HG02973 (cell line): ENCODE data around the gene ICAM1.

Source experiments
- ATAC-seq: cut with Tn5 transposase; IDR thresholded peaks from one replicate; pipeline ENCODE4 v1.9.1; 2021; ENCODE audit warnings: moderate library complexity; ENCODE audit not compliant: unreplicated experiment

The ICAM1 gene

GRCh38 chr19:10292206-10292788, 21.4 kb downstream of the ICAM1 start:
- ATAC-seq: peak; percentile 40

GRCh38 chr19:10292789-10293636, 22.1 kb downstream of the ICAM1 start:
- ATAC-seq: no peak

GRCh38 chr19:10293637-10294367, 22.9 kb downstream of the ICAM1 start:
- ATAC-seq: no peak

- ATAC-seq: no peak
Measured at GRCh38 chr19:10294368-10294697, 23.4 kb downstream of the ICAM1 start.

- ATAC-seq: no peak
Measured at GRCh38 chr19:10295305-10295846, 24.5 kb downstream of the ICAM1 start.

GRCh38 chr19:10295847-10296591, 25.1 kb downstream of the ICAM1 start:
- no peak for ATAC-seq

GRCh38 chr19:10299545-10300458, 28.9 kb downstream of the ICAM1 start:
- ATAC-seq: no peak

- ATAC-seq: no peak
Measured at GRCh38 chr19:10305139-10305806, 34.4 kb downstream of the ICAM1 start.

GRCh38 chr19:10306327-10306726, 35.4 kb downstream of the ICAM1 start:
- ATAC-seq: no peak

- no peak for ATAC-seq
Measured at GRCh38 chr19:10309423-10309822, 38.5 kb downstream of the ICAM1 start, which contains the start of gene ZGLP1. Gene ZGLP1 (minus strand): TSS chr19:10309815.

- peak; percentile 53 for ATAC-seq
Measured at GRCh38 chr19:10315335-10316214, 44.7 kb downstream of the ICAM1 start, which contains the start of gene FDX2. Gene FDX2 (minus strand): TSS chr19:10316015. CDS start chr19:10315996, 19 bp downstream.

GRCh38 chr19:10316229-10317044, 45.5 kb downstream of the ICAM1 start:
- no peak for ATAC-seq

GRCh38 chr19:10317045-10317856, 46.3 kb downstream of the ICAM1 start:
- no peak for ATAC-seq

- ATAC-seq: no peak
Measured at GRCh38 chr19:10317857-10318462, 47.0 kb downstream of the ICAM1 start.

GRCh38 chr19:10318807-10319682, 48.1 kb downstream of the ICAM1 start:
- ATAC-seq: no peak
